Measurements from ENCODE around the gene MCM10. TPM values are rescaled to one million over a fixed set of nuclear protein-coding genes. Genes with fewer than 3 reads are reported as not detected.
A peak's percentile ranks its signal among the peaks of the same experiment; 100 is the strongest.

MCM10 gene
- total and polyA plus RNA-seq, 2 donors from 2014 or later: 0.50 TPM; not detected in 1

GRCh38 chr10:13206546-13207443, 45.4 kb downstream of the MCM10 start:
- Histone ChIP-seq H3K4me3 (ENCODE audit: low read length in 3 of 3) (no peak overlapping the region), H3K9me3 (ENCODE audit: control insufficient read depth in 2 of 3, insufficient read depth in 1 of 3, low read length in 3 of 3) (no peaks in the 10 kb centered on the region), H3K27ac (ENCODE audit: low read depth in 2 of 2, low read length in 2 of 2) (no peak overlapping the region), H3K27me3 (ENCODE audit: control insufficient read depth, insufficient read depth, low read length) (no peaks in the 10 kb centered on the region), H3K36me3 (ENCODE audit: control insufficient read depth in 2 of 3, insufficient read depth in 3 of 3, low read length in 3 of 3) (no peaks in the 10 kb centered on the region), H3K4me1 (ENCODE audit: control insufficient read depth in 2 of 3, insufficient read depth in 2 of 3, low read depth in 1 of 3, low read length in 3 of 3) (no peaks in the 10 kb centered on the region), H3K9ac (ENCODE audit: low read length in 3 of 3) (no peak overlapping the region)
- peak in 3 of 5 donors; percentile 32 to 59 (median 40) for DNase-seq
- FAIRE-seq: no peak
- intact Hi-C loops (cut with DNase I): no loop called here
- peak; percentile 22 for TF ChIP-seq CTCF (IDR thresholded peaks at IDR 0.05; ENCODE audit: borderline replicate concordance, extremely low read depth, insufficient read depth)

- Histone ChIP-seq H3K27me3 (ENCODE audit: control insufficient read depth, insufficient read depth, low read length) (no peaks in the 10 kb centered on the region), H3K9me3 (ENCODE audit: control insufficient read depth in 2 of 3, insufficient read depth in 1 of 3, low read length in 3 of 3) (no peaks in the 10 kb centered on the region), H3K27ac (ENCODE audit: low read depth in 2 of 2, low read length in 2 of 2) (no peak overlapping the region), H3K36me3 (ENCODE audit: control insufficient read depth in 2 of 3, insufficient read depth in 3 of 3, low read length in 3 of 3) (no peaks in the 10 kb centered on the region), H3K4me1 (ENCODE audit: control insufficient read depth in 2 of 3, insufficient read depth in 2 of 3, low read depth in 1 of 3, low read length in 3 of 3) (no peaks in the 10 kb centered on the region), H3K9ac (ENCODE audit: low read length in 3 of 3) (no peak overlapping the region), H3K4me3 (ENCODE audit: low read length in 3 of 3) (no peak overlapping the region)
- DNase-seq (no peak), FAIRE-seq (no peak)
- no peak for TF ChIP-seq CTCF (IDR thresholded peaks at IDR 0.05; ENCODE audit: borderline replicate concordance, extremely low read depth, insufficient read depth)
- intact Hi-C loops (cut with DNase I): no loop called here
Measured at GRCh38 chr10:13213163-13213562, 51.8 kb downstream of the MCM10 start.

- Histone ChIP-seq H3K36me3 (ENCODE audit: control insufficient read depth in 2 of 3, insufficient read depth in 3 of 3, low read length in 3 of 3) (no peaks in the 10 kb centered on the region), H3K9me3 (ENCODE audit: control insufficient read depth in 2 of 3, insufficient read depth in 1 of 3, low read length in 3 of 3) (no peaks in the 10 kb centered on the region), H3K4me3 (ENCODE audit: low read length in 3 of 3) (no peak overlapping the region), H3K27me3 (ENCODE audit: control insufficient read depth, insufficient read depth, low read length) (no peaks in the 10 kb centered on the region), H3K9ac (ENCODE audit: low read length in 3 of 3) (no peak overlapping the region), H3K4me1 (ENCODE audit: control insufficient read depth in 2 of 3, insufficient read depth in 2 of 3, low read depth in 1 of 3, low read length in 3 of 3) (no peaks in the 10 kb centered on the region), H3K27ac (ENCODE audit: low read depth in 2 of 2, low read length in 2 of 2) (no peak overlapping the region)
- FAIRE-seq (no peak), DNase-seq (no peak)
- intact Hi-C loops (cut with DNase I): no loop called here
- TF ChIP-seq CTCF (IDR thresholded peaks at IDR 0.05; ENCODE audit: borderline replicate concordance, extremely low read depth, insufficient read depth): no peak
Measured at GRCh38 chr10:13218878-13219277, 57.5 kb downstream of the MCM10 start.
